Activated T-cell treated with anti-CD3 and anti-CD28 coated beads for 4 hours (primary cell): ENCODE data around the gene COG8.
"Not testable (repeated sequence)": the region's sequence is repeated elsewhere in the genome, so short reads cannot be mapped to it uniquely, and the experiment has no call there.

Experiments used
- DNase-seq: peaks from one replicate; pipeline ENCODE4 v3.0.0-alpha.2; 2020

COG8 gene

DNA sequence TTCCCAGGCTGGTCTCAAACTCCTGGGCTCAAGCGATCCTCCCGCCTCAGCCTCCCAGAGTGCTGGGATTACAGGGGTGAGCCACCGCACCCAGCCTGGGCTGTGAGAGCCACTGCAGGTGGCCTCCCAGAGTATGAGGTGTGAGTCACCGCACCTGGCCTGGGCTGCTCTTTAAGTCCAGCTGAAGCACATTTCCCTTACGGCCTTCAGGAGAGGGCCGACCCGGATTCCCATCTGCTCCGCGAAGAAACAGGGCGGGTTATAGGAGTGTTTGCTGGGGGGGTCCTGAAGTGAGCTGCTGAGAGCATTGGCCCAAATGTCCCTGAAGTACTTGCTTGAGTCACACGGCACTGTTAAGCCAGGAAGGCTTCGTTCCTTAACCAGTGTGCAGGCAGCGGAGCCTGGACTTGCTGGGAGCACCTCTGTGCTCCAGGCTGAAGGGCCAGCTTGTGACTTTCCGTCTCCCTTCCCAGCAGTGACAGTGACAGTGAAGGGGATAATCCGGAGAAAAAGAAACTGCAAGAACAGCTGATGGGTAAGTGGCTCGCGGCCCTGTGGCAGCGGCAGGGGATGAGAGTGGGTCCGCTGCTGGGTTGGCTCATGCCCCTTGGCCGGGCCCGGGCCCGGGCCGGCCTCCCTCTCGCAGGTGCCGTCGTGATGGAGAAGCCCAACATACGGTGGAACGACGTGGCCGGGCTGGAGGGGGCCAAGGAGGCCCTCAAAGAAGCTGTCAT lies 21.0 kb downstream of the COG8 start:
- DNase-seq, result no peak

- no peak for DNase-seq
Measured at GRCh38 chr16:69316595-69317034, 22.7 kb downstream of the COG8 start.

DNA sequence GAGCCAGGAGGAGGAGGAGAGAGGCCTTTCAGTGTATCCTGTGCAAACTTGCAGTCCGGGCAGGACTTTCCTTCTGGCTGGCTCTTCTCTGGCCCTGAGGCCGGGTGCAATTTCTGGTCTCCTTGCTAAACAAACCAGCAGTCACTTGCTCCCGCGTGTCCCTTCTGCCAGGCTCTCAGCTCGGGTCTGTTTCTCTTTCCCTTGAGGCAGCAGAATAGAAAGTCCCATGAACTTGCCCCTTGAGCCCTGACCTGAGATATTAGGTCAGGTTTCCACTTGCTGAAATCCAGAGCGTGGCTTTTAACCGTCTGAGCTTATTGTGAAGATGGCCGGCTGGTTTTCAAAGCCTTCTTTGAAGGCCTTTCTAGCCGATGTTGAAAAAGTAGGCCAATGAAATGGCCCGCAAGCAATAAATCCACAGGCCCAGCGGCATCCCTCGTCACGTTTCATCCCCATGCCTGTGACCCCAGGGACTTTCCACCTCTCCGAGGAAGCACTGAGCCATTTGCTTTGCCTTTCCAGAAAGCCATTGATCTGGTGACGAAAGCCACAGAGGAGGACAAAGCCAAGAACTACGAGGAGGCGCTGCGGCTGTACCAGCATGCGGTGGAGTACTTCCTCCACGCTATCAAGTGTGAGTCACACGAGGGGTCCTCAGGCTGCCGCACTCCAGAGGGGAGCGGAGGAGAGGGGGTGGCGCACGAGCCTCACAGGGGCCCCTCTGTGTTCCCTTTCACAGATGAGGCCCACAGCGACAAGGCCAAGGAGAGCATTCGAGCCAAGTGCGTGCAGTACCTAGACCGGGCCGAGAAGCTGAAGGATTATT lies 23.7 kb downstream of the COG8 start:
- no peak for DNase-seq

GRCh38 chr16:69314534-69314933 lies 24.8 kb downstream of the COG8 start:
- DNase-seq, result no peak

DNA sequence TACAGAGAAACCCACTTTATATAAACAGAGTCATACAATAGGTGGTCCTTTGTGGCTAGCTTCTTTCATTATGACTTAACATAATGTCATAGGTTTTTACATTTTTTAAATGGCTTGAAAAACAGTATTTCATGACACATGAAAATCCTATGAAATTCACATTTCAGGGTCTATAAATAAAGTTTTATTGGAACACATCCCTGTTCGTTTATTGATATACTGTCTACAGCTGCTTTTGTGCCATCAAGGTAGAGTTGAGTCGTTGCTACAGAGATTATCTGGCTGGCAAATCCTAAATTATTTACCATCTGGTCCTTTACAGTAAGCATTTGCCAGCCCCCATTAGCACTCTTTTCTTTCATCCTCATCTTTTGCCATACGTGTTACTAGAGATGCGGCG lies 25.9 kb downstream of the COG8 start:
- no peak for DNase-seq

GRCh38 chr16:69311533-69312387 lies 27.6 kb downstream of the COG8 start:
- DNase-seq, result peak; percentile 17

DNA sequence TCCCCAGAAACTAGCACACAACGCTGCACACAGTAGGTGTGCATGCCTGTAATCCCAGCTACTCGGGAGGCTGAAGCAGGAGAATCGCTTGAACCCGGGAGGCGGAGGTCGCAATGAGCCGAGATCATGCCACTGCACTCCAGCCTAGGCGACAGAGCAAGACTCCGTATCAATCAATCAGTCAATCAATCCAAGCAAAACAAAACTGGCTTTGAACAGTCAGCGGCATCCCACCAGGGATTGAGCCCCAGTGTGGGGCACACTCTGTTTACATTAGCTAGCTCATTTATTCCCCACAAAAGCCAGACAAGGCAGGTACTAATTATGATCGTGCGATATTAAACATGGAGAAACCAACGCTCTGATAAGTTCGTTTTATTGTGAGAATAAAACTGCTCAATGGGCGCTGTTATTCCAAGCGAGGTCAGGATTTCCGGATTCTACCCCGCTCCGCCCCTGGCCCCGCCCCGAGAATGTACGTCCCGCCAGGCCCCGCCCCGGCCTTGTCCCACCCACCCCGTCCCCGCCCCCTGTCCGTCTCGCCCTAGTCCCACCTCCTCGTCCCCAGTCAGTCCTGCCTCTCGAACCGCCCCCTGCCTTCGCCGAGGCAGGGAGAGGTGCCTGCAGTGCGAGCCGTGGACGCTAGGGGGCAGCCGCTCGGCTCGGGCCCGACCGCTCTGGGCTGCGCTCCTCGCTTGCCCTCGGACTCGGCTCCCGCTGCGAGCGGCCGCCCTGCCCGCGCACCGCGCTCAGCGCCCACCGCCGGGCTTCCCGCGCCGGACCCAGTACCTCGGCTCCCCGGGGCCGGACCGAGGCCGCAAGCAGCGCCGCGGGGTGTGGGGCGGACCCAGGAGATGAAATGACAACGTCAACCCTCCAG lies 28.5 kb downstream of the COG8 start, which contains the start of gene VPS4A:
TSS of gene VPS4A (plus strand) at position 698 of the 880 bp plus-strand sequence. CDS start at position 860, 162 bp downstream.
- DNase-seq, result peak; percentile 96

- DNase-seq, result no peak
Measured at GRCh38 chr16:69309316-69309715, 30.0 kb downstream of the COG8 start.

DNA sequence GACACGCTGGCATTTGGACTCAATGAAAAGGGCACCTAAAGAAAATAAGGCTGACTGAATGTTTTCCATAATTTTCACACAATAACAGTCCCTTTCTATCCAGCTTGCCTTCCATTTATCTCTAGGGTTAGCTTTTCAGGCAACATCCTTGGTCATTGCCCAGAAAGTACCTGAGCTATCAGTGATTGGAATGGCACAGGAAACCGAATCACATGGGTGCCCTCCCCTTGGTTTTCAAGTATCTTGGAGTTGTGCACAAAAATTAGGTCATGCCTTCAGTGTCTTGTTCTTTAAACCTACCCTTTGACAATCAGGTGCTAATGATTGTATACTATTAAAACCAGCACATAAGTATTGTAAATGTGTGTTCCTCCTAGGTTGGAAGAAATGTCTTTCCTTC lies 31.5 kb downstream of the COG8 start:
- no peak for DNase-seq

GRCh38 chr16:69307091-69307490 lies 32.3 kb downstream of the COG8 start:
- DNase-seq, result no peak

DNA sequence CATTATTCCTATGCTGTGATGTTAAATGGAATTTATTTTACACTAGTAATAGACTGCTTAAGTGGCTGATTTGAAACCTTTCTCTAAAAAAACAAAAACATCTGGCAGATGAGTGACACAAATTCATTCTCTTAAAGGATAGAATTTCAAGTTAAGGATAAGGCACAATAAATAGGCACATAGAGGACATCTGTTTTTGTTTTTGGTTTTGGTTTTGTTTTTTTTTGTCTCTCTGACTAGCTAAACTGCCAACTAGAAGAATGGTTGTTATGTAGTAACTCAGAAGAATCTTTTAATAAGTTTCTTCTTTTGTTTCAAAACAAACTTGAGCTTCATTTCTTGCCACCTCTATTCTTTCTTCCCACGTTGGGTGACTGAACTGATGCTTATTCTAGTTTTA lies 33.3 kb downstream of the COG8 start:
- no peak for DNase-seq

DNA sequence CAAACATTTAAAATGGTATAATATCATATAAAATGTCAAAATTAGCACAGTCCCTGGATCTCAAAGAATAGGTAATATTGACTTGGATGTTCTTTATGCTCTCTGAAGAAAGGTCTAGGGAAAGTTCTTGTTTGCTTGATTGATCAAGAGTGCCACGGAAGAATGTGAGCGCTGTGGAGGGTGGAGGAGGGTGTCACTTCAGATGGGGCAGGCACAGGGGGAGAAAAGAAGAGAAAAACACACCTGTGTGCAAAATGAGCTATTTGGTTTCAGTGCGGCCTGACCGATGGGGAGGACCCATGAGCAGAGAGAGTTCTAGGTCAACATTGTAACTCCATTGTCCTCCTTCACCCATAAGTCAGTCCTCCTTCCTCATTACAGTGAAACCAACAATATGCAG lies 37.1 kb downstream of the COG8 start:
- DNase-seq, result no peak

GRCh38 chr16:69301861-69302260 lies 37.5 kb downstream of the COG8 start:
- DNase-seq, result no peak

DNA sequence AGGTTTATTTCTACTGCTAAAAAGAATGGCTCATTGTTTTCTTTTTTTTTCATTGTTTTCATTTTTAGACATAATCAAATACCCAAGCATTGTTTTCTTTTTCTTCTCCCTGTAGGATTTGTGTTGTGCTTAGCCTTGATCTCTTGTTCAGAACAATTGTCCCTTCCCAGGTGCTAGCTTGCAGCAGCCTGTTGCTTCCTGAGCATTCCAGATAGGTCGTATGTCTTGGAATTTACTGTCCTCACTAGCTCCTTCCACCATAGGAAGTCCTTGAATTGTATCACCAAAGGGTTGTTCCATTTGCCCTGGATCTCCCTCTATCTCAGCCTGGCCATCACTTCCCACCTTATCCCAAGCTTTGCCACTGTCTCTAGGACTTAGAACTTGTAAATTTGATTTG lies 38.2 kb downstream of the COG8 start:
- DNase-seq, result no peak

DNA sequence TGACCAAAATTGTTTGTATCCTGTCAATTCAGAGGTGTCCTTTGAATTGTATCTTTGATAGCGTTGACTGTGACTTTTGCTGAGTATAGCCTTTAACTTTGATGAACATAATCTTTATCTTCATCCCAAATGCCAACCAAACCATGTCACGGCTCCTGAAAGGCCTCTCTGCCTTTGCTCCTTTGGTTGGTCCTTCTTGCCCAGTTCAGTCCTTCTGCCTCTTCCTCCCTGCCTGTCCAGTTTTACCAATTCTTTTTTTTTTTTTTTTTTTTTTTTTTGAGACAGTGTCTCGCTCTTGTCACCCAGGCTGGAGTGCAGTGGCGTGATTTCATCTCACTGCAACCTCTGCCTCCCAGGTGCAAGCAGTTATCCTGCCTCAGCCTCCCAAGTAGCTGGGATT lies 41.1 kb downstream of the COG8 start:
- DNase-seq, result no peak

GRCh38 chr16:69296771-69297170 lies 42.6 kb downstream of the COG8 start:
- DNase-seq, result not testable (repeated sequence)

- DNase-seq, result no peak
Measured at GRCh38 chr16:69294051-69294450, 45.3 kb downstream of the COG8 start.

DNA sequence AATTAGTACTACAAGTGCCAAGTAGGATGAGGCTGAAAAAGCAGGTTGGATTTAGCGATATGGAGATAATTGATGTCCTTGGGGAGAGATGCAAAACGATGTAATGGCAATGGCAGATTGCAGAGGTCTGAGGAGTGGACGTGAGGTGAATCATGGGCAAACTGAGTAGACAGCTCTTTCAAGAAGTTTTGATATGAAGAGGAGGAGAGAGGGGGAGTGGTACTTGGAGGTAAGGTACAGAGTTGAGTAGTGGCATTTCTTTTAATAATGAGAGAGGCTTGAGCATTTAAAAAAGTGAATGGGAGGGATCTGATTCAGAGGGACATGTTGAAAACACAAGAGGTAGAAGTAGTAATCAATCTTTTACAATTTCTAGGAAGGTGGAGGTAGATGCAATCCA lies 46.0 kb downstream of the COG8 start:
- DNase-seq, result no peak

GRCh38 chr16:69291657-69292056 lies 47.7 kb downstream of the COG8 start:
- DNase-seq, result not testable (repeated sequence)

DNA sequence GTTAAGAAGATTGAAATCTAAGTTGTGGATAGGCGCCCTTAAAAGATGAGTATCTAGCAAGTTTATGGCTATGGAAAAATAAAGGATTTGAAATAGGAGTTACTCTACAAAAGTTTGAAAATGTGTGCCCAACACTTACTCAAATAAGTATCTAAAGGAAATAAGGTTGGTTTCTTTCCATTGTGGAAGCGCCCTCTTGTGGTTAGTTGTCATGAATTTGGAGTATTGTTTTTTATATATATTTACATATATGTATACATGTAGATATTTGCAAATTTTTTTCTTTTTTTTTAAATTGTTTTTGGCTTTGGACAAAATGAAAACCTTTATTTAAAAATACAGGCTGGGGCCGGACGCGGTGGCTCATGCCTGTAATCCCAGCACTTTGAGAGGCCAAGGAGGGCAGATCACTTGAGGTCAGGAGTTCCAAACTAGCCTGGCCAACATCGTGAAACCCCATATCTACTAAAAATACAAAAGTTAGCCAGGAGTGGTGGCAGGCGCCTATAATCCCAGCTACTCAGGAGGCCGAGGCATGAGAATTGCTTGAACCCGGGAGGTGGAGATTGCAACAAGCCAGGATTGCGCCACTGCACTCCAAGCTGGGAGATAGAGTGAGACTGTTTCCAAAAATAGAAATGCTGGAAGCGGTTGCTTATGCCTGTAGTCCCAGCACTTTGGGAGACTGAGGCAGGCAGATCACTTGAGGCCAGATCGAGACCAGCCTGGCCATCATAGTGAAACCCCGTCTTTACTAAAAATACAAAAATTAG lies 52.2 kb downstream of the COG8 start:
- DNase-seq, result peak; percentile 47

DNA sequence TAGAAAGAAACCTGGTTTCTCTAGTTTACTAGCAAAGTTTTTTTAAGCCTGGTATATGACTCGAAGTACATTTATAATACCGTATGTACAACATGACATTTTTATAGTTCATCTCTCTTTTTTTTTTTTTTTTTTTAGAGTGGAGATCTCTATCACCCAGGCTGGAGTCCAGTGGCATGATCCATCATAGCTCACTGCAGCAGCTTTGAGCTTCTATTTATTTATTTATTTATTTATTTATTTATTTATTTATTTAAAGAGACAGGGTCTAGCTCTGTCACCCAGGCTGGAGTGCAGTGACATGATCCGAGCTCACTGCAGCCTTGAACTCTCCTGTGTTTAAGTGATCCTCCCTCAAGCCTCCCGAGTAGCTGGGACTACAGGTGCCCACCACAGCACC lies 54.1 kb downstream of the COG8 start:
- no peak for DNase-seq
